HepG2 (cell line): ENCODE results near the gene TVP23A. TPM values are rescaled to one million over a fixed set of nuclear protein-coding genes. Genes with fewer than 3 reads are reported as not detected.

Experiments used
- ATAC-seq: fragments of 200-7000 bp; cut with Tn5 transposase; 3 replicates; pipeline ENCODE4 v1.9.1; 2020; ENCODE audit warnings: mild to moderate bottlenecking, moderate library complexity
- BruUV-seq: library from RNA; stranded (reverse); fragments of 400-500 nt; replicated peaks from 2 replicates; lab custom pipeline; 2021; lab: Mats Ljungman, UMichigan
- CTCF ChIA-PET: fragments of 300-600 bp; formaldehyde crosslinking; extraction: SDS; loops from one replicate; lab custom pipeline; 2021; ENCODE audit warnings: low total read pairs, inconsistent platforms, low intra/inter-chr PET ratio; lab: Yijun Ruan, JAX
- POLR2A ChIA-PET: fragments of 350-600 bp; sonication (Branson Sonifier 250); formaldehyde crosslinking; loops from one replicate; lab custom pipeline; 2020; ENCODE audit warnings: antibody characterized with exemption, inconsistent platforms; lab: Yijun Ruan, JAX
- DNase-seq: peaks from one replicate; pipeline ENCODE4 v3.0.0-alpha.2; 2015; ENCODE audit warnings: low spot score
- FAIRE-seq: peaks from 3 replicates; lab custom pipeline; 2011; peaks lifted over from hg19 to GRCh38; lab: Jason Lieb, UNC
- H2AFZ ChIP-seq: one replicate; pipeline ENCODE4 v1.6.1; 2011; ENCODE audit warnings: low read length, inconsistent platforms
- H3K27ac ChIP-seq: fragments of 300-600 bp; 3 replicates; pipeline ENCODE4 v1.8.0; 2011; ENCODE audit warnings: mixed run types, mild to moderate bottlenecking, mixed read lengths, low read length, inconsistent platforms; ENCODE audit not compliant: insufficient read depth; ENCODE audit errors: extremely low read length
- H3K27me3 ChIP-seq, 2 experiments: fragments of 200-600 bp in 1 of 2; 2 replicates in 1 of 2; 3 replicates in 1 of 2; pipeline versions ENCODE4 v1.6.0 to v1.8.0; 2011; ENCODE audit warnings: low read length in 2 of 2, mild to moderate bottlenecking in 2 of 2, moderate library complexity in 2 of 2, inconsistent platforms in 1 of 2; ENCODE audit not compliant: insufficient read depth in 2 of 2, control insufficient read depth in 1 of 2
- H3K36me3 ChIP-seq, 2 experiments: fragments of 200-600 bp in 1 of 2; replicated peaks in 1 of 2; 2 replicates in 1 of 2; 3 replicates in 1 of 2; pipeline versions ENCODE4 v1.5.1 to v1.8.0; 2011; ENCODE audit warnings: low read length in 2 of 2, inconsistent platforms in 1 of 2; ENCODE audit not compliant: insufficient read depth in 2 of 2, control insufficient read depth in 1 of 2
- H3K4me1 ChIP-seq: 2 replicates; pipeline ENCODE4 v1.5.1; 2012; ENCODE audit warnings: low read length, inconsistent platforms; ENCODE audit not compliant: insufficient read depth
- H3K4me2 ChIP-seq: 2 replicates; pipeline ENCODE4 v1.6.0; 2011; ENCODE audit warnings: low read depth, low read length, inconsistent platforms
- H3K4me3 ChIP-seq, 3 experiments: fragments of 200-600 bp in 1 of 3; sonication (generic), shearing (Covaris generic) in 1 of 3; replicated peaks in 1 of 3; 2 replicates each; pipeline ENCODE4 v1.5.1; 2011 to 2016; ENCODE audit warnings: low read length in 3 of 3, inconsistent platforms in 2 of 3, low read depth in 2 of 3, mild to moderate bottlenecking in 2 of 3, control low read depth in 1 of 3, mixed read lengths in 1 of 3; ENCODE audit not compliant: insufficient read depth in 1 of 3
- H3K79me2 ChIP-seq: one replicate; pipeline ENCODE4 v1.6.1; 2011; ENCODE audit warnings: low read length, inconsistent platforms; ENCODE audit not compliant: insufficient read depth
- H3K9ac ChIP-seq: 2 replicates; pipeline ENCODE4 v1.6.0; 2011; ENCODE audit warnings: mild to moderate bottlenecking, low read depth, low read length, inconsistent platforms; ENCODE audit not compliant: insufficient read depth
- H3K9me3 ChIP-seq: 2 replicates; pipeline ENCODE4 v1.5.1; 2012; ENCODE audit warnings: mild to moderate bottlenecking, low read length
- H4K20me1 ChIP-seq: 2 replicates; pipeline ENCODE4 v1.6.0; 2011; ENCODE audit warnings: inconsistent platforms, mild to moderate bottlenecking, low read length, moderate library complexity; ENCODE audit not compliant: insufficient read depth
- EP300 ChIP-seq, 3 experiments: sonication (generic) in 1 of 3; formaldehyde crosslinking in 1 of 3; IDR thresholded peaks; 2 replicates each; pipeline versions ENCODE4 v1.5.1 to v1.6.1; 2011 to 2020; ENCODE audit warnings: low read depth in 2 of 3, low read length in 2 of 3, borderline replicate concordance in 1 of 3, improper control_type of control experiment in 1 of 3, mild to moderate bottlenecking in 1 of 3, missing genetic modification reagents in 1 of 3, moderate library complexity in 1 of 3
- GTF3A ChIP-seq: sonication (generic); formaldehyde crosslinking; conservative IDR thresholded peaks from 2 replicates; pipeline ENCODE4 v1.4.0; 2020; ENCODE audit warnings: mild to moderate bottlenecking, missing genetic modification reagents
- NFE2 ChIP-seq: sonication (generic); formaldehyde crosslinking; IDR thresholded peaks from 2 replicates; pipeline ENCODE4 v1.4.0; 2020; ENCODE audit warnings: missing genetic modification reagents
- NKX3-1 ChIP-seq: sonication (generic); formaldehyde crosslinking; IDR thresholded peaks from 2 replicates; pipeline ENCODE4 v1.5.0; 2020; ENCODE audit warnings: missing genetic modification reagents
- NRL ChIP-seq: sonication (generic); formaldehyde crosslinking; IDR thresholded peaks from 2 replicates; pipeline ENCODE4 v1.5.0; 2020; ENCODE audit warnings: missing genetic modification reagents, mild to moderate bottlenecking, moderate library complexity, borderline replicate concordance
- RELA ChIP-seq: sonication (generic); formaldehyde crosslinking; IDR thresholded peaks from 2 replicates; pipeline ENCODE4 v1.4.0; 2020; ENCODE audit warnings: missing genetic modification reagents
- SMAD3 ChIP-seq: sonication (generic); formaldehyde crosslinking; IDR thresholded peaks from 2 replicates; pipeline ENCODE4 v1.4.0; 2020; ENCODE audit warnings: missing genetic modification reagents
- ZFYVE20 ChIP-seq: sonication (generic); formaldehyde crosslinking; IDR thresholded peaks from 2 replicates; pipeline ENCODE4 v1.8.0; 2023; ENCODE audit warnings: low read depth, mild to moderate bottlenecking, moderate library complexity, missing genetic modification reagents, borderline replicate concordance
- ZNF256 ChIP-seq: sonication (generic); formaldehyde crosslinking; conservative IDR thresholded peaks from 2 replicates; pipeline ENCODE4 v1.4.0; 2020; ENCODE audit warnings: missing genetic modification reagents
- ZNF496 ChIP-seq: sonication (generic); formaldehyde crosslinking; IDR thresholded peaks from 2 replicates; pipeline ENCODE4 v1.8.1; 2023; ENCODE audit warnings: mild to moderate bottlenecking, moderate library complexity, missing genetic modification reagents; ENCODE audit not compliant: insufficient replicate concordance
- ZNF713 ChIP-seq: sonication (generic); formaldehyde crosslinking; IDR thresholded peaks from 2 replicates; pipeline ENCODE4 v1.4.0; 2020; ENCODE audit warnings: mild to moderate bottlenecking, missing genetic modification reagents
- ZNF788 ChIP-seq: sonication (generic); formaldehyde crosslinking; IDR thresholded peaks from 2 replicates; pipeline ENCODE4 v1.5.0; 2020; ENCODE audit warnings: mild to moderate bottlenecking, missing genetic modification reagents, borderline replicate concordance
- WGBS: methylation state at CpG from one replicate; pipeline ENCODE4 v1.1.6; 2017; ENCODE audit warnings: low lambda C conversion rate; 5-methylcytosine and 5-hydroxymethylcytosine counted together
- in situ Hi-C: cut with HindIII; loops from 2 replicates; pipeline ENCODE4 v1.10.0; 2017; ENCODE audit warnings: low pct_unique_long_range_greater_than_20kb; ENCODE audit not compliant: extremely low pct_ligation_motif_present
- intact Hi-C: fragments of 100-400 bp; cut with micrococcal nuclease; formaldehyde crosslinking; loops from one replicate; pipeline ENCODE4 v1.10.0; 2022; ENCODE audit not compliant: unreplicated experiment
- polyA plus RNA-seq, 8 experiments: library from polyadenylated mRNA; depleted of rRNA in 3 of 8; stranded (reverse) in 7 of 8; unstranded in 1 of 8; fragments of >200 nt; fragmentation: Illumina TruSeq in 4 of 8; extraction: Trizol in 4 of 8; gene quantifications; 2 replicates each; pipeline versions ENCODE4 v1.2.1 to v1.2.3, GENCODE V29; 2011 to 2016; ENCODE audit warnings: low read depth in 4 of 8, missing spikeins in 1 of 8, mixed read lengths in 1 of 8; ENCODE audit not compliant: insufficient read depth in 1 of 8
- total RNA-seq, 5 experiments: library from RNA; depleted of rRNA; stranded (reverse); fragments of >200 nt; fragmentation: Illumina TruSeq; extraction: Trizol; gene quantifications; 2 replicates each; pipeline ENCODE4 v1.2.3, GENCODE V29; 2016; ENCODE audit warnings: low read depth in 1 of 5
- TF ChIP-seq, protein P1 (sequence below): IDR thresholded peaks from 2 replicates; pipeline ENCODE4 v1.6.1; 2012; ENCODE audit warnings: low read depth, low read length, improper control_type of control experiment
- TF ChIP-seq, protein P2 (sequence below): sonication (generic); formaldehyde crosslinking; IDR thresholded peaks from 2 replicates; pipeline ENCODE4 v1.8.0; 2022; ENCODE audit warnings: missing genetic modification reagents, mild to moderate bottlenecking, inconsistent platforms, borderline replicate concordance
- TF ChIP-seq, protein P3 (sequence below): sonication (generic); formaldehyde crosslinking; IDR thresholded peaks from 2 replicates; pipeline ENCODE4 v1.4.0; 2020; ENCODE audit warnings: missing genetic modification reagents

The TVP23A gene
- total and polyA plus RNA-seq, 2 of the 13 experiments (the other 11 are each of a cell fraction or from before 2014, with no cell fraction given): not detected

DNA sequence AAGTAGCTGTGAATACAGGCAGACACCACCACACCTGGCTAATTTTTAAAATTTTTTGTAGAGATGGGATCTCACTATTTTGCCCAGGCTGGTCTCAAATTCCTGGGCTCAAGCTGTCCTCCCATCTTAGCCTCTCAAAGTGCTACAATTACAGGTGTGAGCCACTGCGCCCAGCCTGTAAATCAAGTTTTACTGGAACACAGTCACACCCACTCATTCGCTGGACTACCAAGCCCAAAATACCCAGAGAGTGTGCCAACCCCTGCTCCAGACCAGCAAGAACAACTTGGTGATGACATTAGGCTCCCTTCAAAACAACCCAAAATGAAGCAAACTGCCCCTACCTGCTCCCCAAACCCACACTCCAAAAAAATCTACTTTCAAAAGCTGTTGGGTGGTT, 36.0 kb downstream of the TVP23A start:
- 59% methylated on average over 2 of the region's 2 CpGs for WGBS
- ATAC-seq (no peak), FAIRE-seq (no peak), DNase-seq (no peak)
- CTCF ChIA-PET: no interaction called here
- H2AFZ ChIP-seq: no peak overlapping the region
- POLR2A ChIA-PET: no interaction called here
- H3K79me2 ChIP-seq: no peaks in the 10 kb centered on the region
- no peak overlapping the region for H3K27ac ChIP-seq
- H3K4me1 ChIP-seq: no peaks in the 10 kb centered on the region
- no peaks in the 10 kb centered on the region for H3K36me3 ChIP-seq
- no TSS peak for BruUV-seq
- no peaks in the 10 kb centered on the region for H3K9me3 ChIP-seq
- no peaks in the 10 kb centered on the region for H4K20me1 ChIP-seq
- intact Hi-C loops: no loop called here
- no peak overlapping the region for H3K4me2 ChIP-seq
- no peak overlapping the region for H3K9ac ChIP-seq
- H3K27me3 ChIP-seq: peaks cover 2 to 10% of the 10 kb centered on the region in 2 experiments
- no peak overlapping the region for H3K4me3 ChIP-seq
- in situ Hi-C loops: no loop called here
- TF ChIP-seq ZNF496 (CRISPR knock-in tag) (no peak), ZNF713 (CRISPR knock-in tag) (no peak), SMAD3 (CRISPR knock-in tag) (no peak), NFE2 (no peak), ZFYVE20 (CRISPR knock-in tag) (no peak), GTF3A (CRISPR knock-in tag) (no peak), RELA (CRISPR knock-in tag) (no peak), EP300 (IDR thresholded peaks at IDR 0.05; ENCODE audit: low read depth in 2 of 2, low read length in 2 of 2) (no peak), EP300 (CRISPR knock-in tag; IDR thresholded peaks at IDR 0.05; ENCODE audit: borderline replicate concordance) (no peak), ZNF256 (CRISPR knock-in tag) (no peak), ZNF788 (no peak), NKX3-1 (no peak), NRL (no peak)
- TF ChIP-seq, protein P1, sequence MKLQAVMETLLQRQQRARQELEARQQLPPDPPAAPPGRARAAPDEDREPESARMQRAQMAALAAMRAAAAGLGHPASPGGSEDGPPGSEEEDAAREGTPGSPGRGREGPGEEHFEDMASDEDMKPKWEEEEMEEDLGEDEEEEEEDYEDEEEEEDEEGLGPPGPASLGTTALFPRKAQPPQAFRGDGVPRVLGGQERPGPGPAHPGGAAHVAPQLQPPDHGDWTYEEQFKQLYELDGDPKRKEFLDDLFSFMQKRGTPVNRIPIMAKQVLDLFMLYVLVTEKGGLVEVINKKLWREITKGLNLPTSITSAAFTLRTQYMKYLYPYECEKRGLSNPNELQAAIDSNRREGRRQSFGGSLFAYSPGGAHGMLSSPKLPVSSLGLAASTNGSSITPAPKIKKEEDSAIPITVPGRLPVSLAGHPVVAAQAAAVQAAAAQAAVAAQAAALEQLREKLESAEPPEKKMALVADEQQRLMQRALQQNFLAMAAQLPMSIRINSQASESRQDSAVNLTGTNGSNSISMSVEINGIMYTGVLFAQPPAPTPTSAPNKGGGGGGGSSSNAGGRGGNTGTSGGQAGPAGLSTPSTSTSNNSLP: no peak
- TF ChIP-seq, protein P2, sequence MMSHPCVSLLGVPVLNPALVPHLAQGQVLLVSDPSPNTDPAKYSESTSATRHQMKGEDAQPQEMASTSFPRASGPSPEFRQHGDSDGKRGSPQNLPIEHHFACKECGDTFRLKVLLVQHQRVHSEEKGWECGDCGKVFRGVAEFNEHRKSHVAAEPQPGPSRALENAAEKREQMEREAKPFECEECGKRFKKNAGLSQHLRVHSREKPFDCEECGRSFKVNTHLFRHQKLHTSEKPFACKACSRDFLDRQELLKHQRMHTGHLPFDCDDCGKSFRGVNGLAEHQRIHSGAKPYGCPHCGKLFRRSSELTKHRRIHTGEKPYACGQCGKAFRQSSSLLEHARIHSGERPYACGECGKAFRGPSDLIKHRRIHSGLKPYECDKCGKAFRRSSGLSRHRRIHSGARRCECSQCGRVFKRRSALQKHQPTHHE: no peak
- TF ChIP-seq, protein P3, sequence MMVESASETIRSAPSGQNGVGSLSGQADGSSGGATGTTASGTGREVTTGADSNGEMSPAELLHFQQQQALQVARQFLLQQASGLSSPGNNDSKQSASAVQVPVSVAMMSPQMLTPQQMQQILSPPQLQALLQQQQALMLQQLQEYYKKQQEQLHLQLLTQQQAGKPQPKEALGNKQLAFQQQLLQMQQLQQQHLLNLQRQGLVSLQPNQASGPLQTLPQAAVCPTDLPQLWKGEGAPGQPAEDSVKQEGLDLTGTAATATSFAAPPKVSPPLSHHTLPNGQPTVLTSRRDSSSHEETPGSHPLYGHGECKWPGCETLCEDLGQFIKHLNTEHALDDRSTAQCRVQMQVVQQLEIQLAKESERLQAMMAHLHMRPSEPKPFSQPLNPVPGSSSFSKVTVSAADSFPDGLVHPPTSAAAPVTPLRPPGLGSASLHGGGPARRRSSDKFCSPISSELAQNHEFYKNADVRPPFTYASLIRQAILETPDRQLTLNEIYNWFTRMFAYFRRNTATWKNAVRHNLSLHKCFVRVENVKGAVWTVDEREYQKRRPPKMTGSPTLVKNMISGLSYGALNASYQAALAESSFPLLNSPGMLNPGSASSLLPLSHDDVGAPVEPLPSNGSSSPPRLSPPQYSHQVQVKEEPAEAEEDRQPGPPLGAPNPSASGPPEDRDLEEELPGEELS (CRISPR knock-in tag): no peak
